ENCODE results near the gene PSMB8.

PSMB8 gene

GRCh38 chr6:32833664-32834063, 10.2 kb downstream of the PSMB8 start:
- peak; percentile 60; the same call in 1 of the 2 replicates for TF ChIP-seq GATA2 (IDR thresholded peaks at IDR 0.05; ENCODE audit: low read depth, low read length)
- peak; percentile 50; the same call in 1 of the 2 replicates for TF ChIP-seq GATA3 (IDR thresholded peaks at IDR 0.05; ENCODE audit: low read depth, low read length)

GRCh38 chr6:32832535-32832934, 11.3 kb downstream of the PSMB8 start:
- TF ChIP-seq GATA3 (IDR thresholded peaks at IDR 0.05; ENCODE audit: low read depth, low read length) (no peak), GATA2 (IDR thresholded peaks at IDR 0.05; ENCODE audit: low read depth, low read length) (no peak)

- TF ChIP-seq GATA3 (IDR thresholded peaks at IDR 0.05; ENCODE audit: low read depth, low read length): no peak
- no peak for TF ChIP-seq GATA2 (IDR thresholded peaks at IDR 0.05; ENCODE audit: low read depth, low read length)
Measured at GRCh38 chr6:32830936-32831335, 12.9 kb downstream of the PSMB8 start.

- TF ChIP-seq GATA3 (IDR thresholded peaks at IDR 0.05; ENCODE audit: low read depth, low read length) (no peak), GATA2 (IDR thresholded peaks at IDR 0.05; ENCODE audit: low read depth, low read length) (no peak)
Measured at GRCh38 chr6:32830017-32830416, 13.8 kb downstream of the PSMB8 start.

DNA sequence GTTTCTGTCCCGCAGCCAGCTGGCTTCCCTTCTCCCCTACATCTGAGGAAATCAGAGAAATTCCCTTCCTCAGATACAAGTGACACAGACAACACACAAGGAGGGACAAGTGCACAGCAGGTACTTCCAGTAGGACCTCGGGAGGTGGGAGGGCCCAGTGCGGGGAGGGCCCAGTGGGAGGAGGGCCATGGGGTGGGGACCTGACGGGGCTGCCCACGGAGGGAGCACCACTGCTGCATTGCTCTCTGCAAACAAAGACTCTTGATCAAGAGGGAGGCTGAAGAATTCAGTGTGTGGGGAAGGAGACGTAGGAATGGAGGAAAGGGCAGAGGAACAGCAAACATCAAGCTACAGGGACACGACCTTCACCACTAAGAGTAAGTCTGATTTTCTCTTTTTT, 14.4 kb downstream of the PSMB8 start:
- TF ChIP-seq GATA2 (IDR thresholded peaks at IDR 0.05; ENCODE audit: low read depth, low read length): no peak
- TF ChIP-seq GATA3 (IDR thresholded peaks at IDR 0.05; ENCODE audit: low read depth, low read length): no peak

GRCh38 chr6:32827025-32827424, 16.8 kb downstream of the PSMB8 start:
- TF ChIP-seq GATA3 (IDR thresholded peaks at IDR 0.05; ENCODE audit: low read depth, low read length) (no peak), GATA2 (IDR thresholded peaks at IDR 0.05; ENCODE audit: low read depth, low read length) (no peak)

GRCh38 chr6:32825966-32826365, 17.9 kb downstream of the PSMB8 start:
- TF ChIP-seq GATA2 (IDR thresholded peaks at IDR 0.05; ENCODE audit: low read depth, low read length) (no peak), GATA3 (IDR thresholded peaks at IDR 0.05; ENCODE audit: low read depth, low read length) (no peak)

- no peak for TF ChIP-seq GATA2 (IDR thresholded peaks at IDR 0.05; ENCODE audit: low read depth, low read length)
- TF ChIP-seq GATA3 (IDR thresholded peaks at IDR 0.05; ENCODE audit: low read depth, low read length): no peak
Measured at GRCh38 chr6:32819729-32820128, 24.1 kb downstream of the PSMB8 start.

DNA sequence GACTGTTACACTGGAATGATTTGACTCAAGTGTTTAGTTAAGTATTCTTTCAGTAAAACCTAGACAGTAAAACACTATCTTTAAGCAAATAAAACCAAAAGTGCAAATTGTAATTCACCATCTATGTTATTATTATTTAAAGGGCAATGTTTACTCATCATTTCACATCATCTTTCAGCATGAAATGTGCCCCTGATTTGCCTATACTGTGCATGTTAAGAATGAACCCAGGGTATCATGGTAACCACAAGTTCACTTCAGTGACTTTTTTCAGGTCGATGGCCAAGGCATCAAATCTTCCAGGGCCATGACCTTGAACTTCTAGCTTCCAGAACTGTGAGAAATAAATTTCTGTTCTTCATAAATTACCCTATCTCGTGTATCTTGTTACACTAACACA, 25.0 kb downstream of the PSMB8 start:
- TF ChIP-seq GATA3 (IDR thresholded peaks at IDR 0.05; ENCODE audit: low read depth, low read length) (no peak), GATA2 (IDR thresholded peaks at IDR 0.05; ENCODE audit: low read depth, low read length) (no peak)

GRCh38 chr6:32816746-32817204, 27.1 kb downstream of the PSMB8 start, which contains the start of gene HLA-DOB:
Gene HLA-DOB (minus strand): TSS chr6:32817002. CDS start chr6:32816951, 51 bp downstream.
- TF ChIP-seq GATA3 (IDR thresholded peaks at IDR 0.05; ENCODE audit: low read depth, low read length): no peak
- TF ChIP-seq GATA2 (IDR thresholded peaks at IDR 0.05; ENCODE audit: low read depth, low read length): no peak

DNA sequence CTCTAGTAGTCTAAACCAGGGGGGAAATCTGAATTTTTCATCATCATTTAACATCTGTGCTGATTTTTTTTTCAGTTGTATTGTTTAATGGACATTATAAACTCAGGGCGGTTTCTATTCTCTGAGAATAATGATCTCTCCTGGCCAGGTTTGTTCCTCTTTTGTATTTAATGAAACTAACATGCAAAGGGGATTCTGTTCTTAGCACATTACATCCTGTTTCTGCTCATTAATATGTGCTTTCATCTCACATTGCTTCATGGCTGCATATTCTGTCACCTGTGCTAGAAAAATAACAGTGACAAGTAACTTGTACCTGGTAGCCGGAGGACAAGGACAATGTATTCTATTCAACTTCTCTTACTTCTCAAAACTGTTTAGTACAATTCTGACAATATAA, 27.9 kb downstream of the PSMB8 start:
- no peak for TF ChIP-seq GATA3 (IDR thresholded peaks at IDR 0.05; ENCODE audit: low read depth, low read length)
- TF ChIP-seq GATA2 (IDR thresholded peaks at IDR 0.05; ENCODE audit: low read depth, low read length): no peak

DNA sequence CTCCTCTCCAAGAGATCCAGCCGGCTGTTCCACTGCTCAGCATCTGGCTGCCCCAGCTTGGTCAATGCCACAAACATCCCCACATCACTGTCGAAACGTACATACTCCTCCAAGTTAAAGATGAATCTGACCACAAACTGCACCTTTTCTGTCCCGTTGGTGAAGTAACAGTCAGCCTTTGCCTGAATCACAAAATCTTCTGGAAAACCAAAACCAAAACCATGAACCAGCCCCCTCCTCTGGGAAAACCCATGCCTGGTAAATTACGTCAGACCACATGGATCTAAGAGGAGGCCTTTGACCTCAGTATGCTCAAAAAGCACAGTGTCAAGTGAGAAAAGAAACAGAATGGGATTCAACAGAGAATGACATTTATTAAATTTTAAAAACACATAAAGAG, 28.7 kb downstream of the PSMB8 start:
- no peak for TF ChIP-seq GATA3 (IDR thresholded peaks at IDR 0.05; ENCODE audit: low read depth, low read length)
- TF ChIP-seq GATA2 (IDR thresholded peaks at IDR 0.05; ENCODE audit: low read depth, low read length): no peak

- TF ChIP-seq GATA3 (IDR thresholded peaks at IDR 0.05; ENCODE audit: low read depth, low read length): no peak
- no peak for TF ChIP-seq GATA2 (IDR thresholded peaks at IDR 0.05; ENCODE audit: low read depth, low read length)
Measured at GRCh38 chr6:32814145-32814544, 29.7 kb downstream of the PSMB8 start.

- TF ChIP-seq GATA3 (IDR thresholded peaks at IDR 0.05; ENCODE audit: low read depth, low read length) (no peak), GATA2 (IDR thresholded peaks at IDR 0.05; ENCODE audit: low read depth, low read length) (no peak)
Measured at GRCh38 chr6:32809171-32809570, 34.7 kb downstream of the PSMB8 start.

DNA sequence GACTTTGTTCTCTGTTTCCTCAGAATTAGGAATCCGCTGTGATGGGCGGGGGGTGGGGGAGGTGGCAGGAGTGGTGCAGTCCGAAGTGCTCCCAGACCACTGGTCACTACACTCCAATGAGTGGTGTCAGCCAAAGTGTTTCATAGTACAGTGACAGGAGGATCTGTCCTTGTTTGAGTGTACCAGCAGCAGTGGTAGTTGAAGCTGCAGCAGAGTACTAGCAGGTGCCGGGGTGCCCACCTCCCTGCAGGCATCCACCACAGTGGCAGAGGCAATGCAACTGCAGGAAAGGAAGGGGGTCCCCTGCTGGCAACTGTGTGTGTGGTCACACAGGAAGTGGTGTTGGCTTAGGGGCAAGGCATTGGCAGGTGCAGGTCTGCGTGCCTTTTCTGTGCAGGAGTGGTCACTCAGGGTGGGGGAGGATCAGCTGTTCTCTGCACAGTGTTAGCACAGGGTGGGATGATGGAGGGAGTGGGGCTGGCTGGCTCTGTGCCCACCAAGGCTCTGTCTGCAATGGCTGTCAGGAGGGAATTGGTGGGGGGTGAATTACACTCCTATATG, 36.7 kb downstream of the PSMB8 start:
- no peak for TF ChIP-seq GATA2 (IDR thresholded peaks at IDR 0.05; ENCODE audit: low read depth, low read length)

DNA sequence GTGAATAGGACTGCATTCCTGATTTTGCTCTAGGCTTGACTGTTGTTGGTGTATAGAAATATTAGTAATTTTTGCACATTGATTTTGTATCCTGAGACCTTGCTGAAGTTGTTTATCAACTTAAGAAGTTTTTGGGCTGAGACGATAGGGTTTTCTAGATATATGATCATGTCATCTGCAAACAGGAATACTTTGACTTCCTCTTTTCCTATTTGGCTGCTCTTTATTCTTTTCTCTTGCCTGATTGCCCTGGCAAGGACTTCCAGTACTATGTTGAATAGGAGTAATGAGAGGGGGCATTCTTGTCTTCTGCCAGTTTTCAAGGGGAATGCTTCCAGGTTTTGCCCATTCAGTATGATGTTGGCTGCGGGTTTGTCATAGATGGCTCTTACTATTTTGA, 40.4 kb downstream of the PSMB8 start:
- TF ChIP-seq GATA2 (IDR thresholded peaks at IDR 0.05; ENCODE audit: low read depth, low read length): no peak
- no peak for TF ChIP-seq GATA3 (IDR thresholded peaks at IDR 0.05; ENCODE audit: low read depth, low read length)

Measured in SH-SY5Y (cell line).